Gastrocnemius medialis (tissue), 4 donors: Measurements from ENCODE around the gene LAMB3. TPM values are rescaled to one million over a fixed set of nuclear protein-coding genes. Genes with fewer than 3 reads are reported as not detected.

ENCODE experiments used
- ATAC-seq, 2 donors: fragments of 150-250 bp; one replicate each; pipeline ENCODE4 v1.9.1; 2016
- DNase-seq, 2 donors: peaks; one replicate each; pipeline ENCODE4 v3.0.0-alpha.2; 2019
- H3K27ac ChIP-seq, 4 donors: fragments of 200-600 bp; sonication (generic); 1 replicate in 1 of 4; 2 replicates in 3 of 4; pipeline ENCODE4 v1.5.1; 2016 to 2018; ENCODE audit warnings: mild to moderate bottlenecking in 2 of 4, moderate library complexity in 1 of 4
- H3K27me3 ChIP-seq, 3 donors: fragments of 200-600 bp; sonication (generic) in 2 of 3; 1 replicate in 1 of 3; 2 replicates in 2 of 3; pipeline versions ENCODE4 v1.5.1 to v1.6.0; 2016 to 2019; ENCODE audit warnings: mild to moderate bottlenecking in 1 of 3, moderate library complexity in 1 of 3
- H3K36me3 ChIP-seq, 2 donors: fragments of 200-600 bp; sonication (generic) in 1 of 2; one replicate each; pipeline ENCODE4 v1.5.1; 2017 to 2018
- H3K4me1 ChIP-seq, 2 donors: fragments of 200-600 bp; sonication (generic) in 1 of 2; one replicate each; pipeline ENCODE4 v1.5.1; 2016 to 2017; ENCODE audit warnings: mild to moderate bottlenecking in 2 of 2
- H3K4me3 ChIP-seq, 4 donors: fragments of 200-600 bp; sonication (generic) in 3 of 4; 1 replicate in 1 of 4; 2 replicates in 3 of 4; pipeline ENCODE4 v1.5.1; 2016 to 2019; ENCODE audit warnings: mild to moderate bottlenecking in 2 of 4
- H3K9me3 ChIP-seq, 3 donors: fragments of 200-600 bp; sonication (generic) in 2 of 3; 1 replicate in 1 of 3; 2 replicates in 2 of 3; pipeline ENCODE4 v1.5.1; 2016 to 2019
- POLR2A ChIP-seq, 2 donors: fragments of 450-650 bp; IDR thresholded peaks; one replicate each; pipeline ENCODE4 v1.6.1; 2017; ENCODE audit warnings: antibody characterized with exemption in 2 of 2, mild to moderate bottlenecking in 2 of 2, moderate library complexity in 2 of 2
- in situ Hi-C, 4 donors: fragments of 200-750 bp; cut with MboI; loops; one replicate each; pipeline versions ENCODE4 v1.15.0 to v1.8.0; 2017; ENCODE audit warnings: low sequenced_read_pairs in 4 of 4
- intact Hi-C: fragments of 100-400 bp; cut with DNase I; formaldehyde crosslinking; loops from one replicate; pipeline ENCODE4 v1.15.1; 2023; ENCODE audit warnings: low total_unique reads
- total RNA-seq, 4 donors: library from RNA; depleted of rRNA; stranded (reverse); fragments of >200 nt; gene quantifications; one replicate each; pipeline versions ENCODE4 v1.1.0 to v1.2.3, GENCODE V29; 2016
- TF ChIP-seq, protein P1 (sequence below), 5 experiments: fragments of 450-650 bp in 3 of 5; fragments of 200-600 bp in 2 of 5; sonication (generic) in 2 of 5; IDR thresholded peaks in 4 of 5; conservative IDR thresholded peaks in 1 of 5; 1 replicate in 4 of 5; 2 replicates in 1 of 5; pipeline ENCODE4 v1.5.1; 2016 to 2019; ENCODE audit warnings: antibody characterized with exemption in 5 of 5, mild to moderate bottlenecking in 3 of 5, moderate library complexity in 3 of 5

The LAMB3 gene
- total RNA-seq, 4 donors from 2014 or later, result 0.61 to 1.9 (median 0.72) TPM

DNA sequence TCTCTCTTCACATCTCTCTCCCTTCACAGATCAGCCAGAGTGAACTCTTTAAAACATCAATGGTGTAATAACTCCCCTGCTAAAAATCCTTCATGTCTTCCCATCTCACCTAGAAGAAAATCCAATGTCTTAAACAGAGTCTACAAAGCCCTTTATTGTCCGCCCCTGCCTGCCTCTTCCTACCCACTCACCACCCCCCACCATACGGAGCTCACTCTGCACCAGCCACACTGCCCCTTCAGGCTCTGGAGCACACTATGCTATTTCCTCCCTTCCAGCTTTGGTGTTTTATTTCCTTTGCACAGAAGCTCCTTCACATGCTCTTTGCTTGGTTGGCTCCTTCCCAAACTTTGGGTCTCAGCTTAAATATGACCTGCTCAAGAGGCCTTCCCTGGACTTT is 58.5 kb downstream of the LAMB3 start:
- ATAC-seq (no peak), DNase-seq (no peak)
- H3K27me3 ChIP-seq, result no peaks in the 10 kb centered on the region
- no peak for TF ChIP-seq POLR2A (IDR thresholded peaks at IDR 0.05)
- in situ Hi-C loops (no loop called here), intact Hi-C loops (no loop called here)
- no peak overlapping the region for H3K4me3 ChIP-seq
- no peaks in the 10 kb centered on the region for H3K9me3 ChIP-seq
- no peak overlapping the region for H3K27ac ChIP-seq
- no peaks in the 10 kb centered on the region for H3K4me1 ChIP-seq
- H3K36me3 ChIP-seq, result no peaks in the 10 kb centered on the region

DNA sequence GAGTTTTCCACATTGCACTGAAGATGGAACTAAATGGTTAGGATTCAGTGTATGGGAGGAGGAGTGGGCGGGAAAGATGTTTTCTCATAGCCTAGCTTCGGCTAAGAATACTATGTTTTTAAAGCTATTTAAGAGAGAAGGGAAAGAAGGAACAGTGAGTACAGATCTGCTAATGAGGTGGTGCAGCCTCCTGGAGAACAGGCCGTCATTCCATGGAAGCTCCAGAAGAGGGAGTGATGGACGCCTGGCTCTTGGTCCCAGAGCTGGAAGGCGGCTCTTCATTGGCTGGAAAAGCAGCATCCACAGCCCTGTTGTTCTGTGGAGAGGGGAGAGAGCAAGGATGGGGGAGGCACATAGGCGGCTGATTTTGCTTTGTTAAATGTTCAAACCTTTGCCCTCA is 61.8 kb downstream of the LAMB3 start:
- no peaks in the 10 kb centered on the region for H3K36me3 ChIP-seq
- H3K4me3 ChIP-seq, result no peak overlapping the region
- H3K9me3 ChIP-seq, result no peaks in the 10 kb centered on the region
- in situ Hi-C loops, result no loop called here
- DNase-seq, result no peak
- no peak for ATAC-seq
- no peaks in the 10 kb centered on the region for H3K27me3 ChIP-seq
- intact Hi-C loops, result no loop called here
- TF ChIP-seq POLR2A (IDR thresholded peaks at IDR 0.05), result no peak
- TF ChIP-seq, protein P1, sequence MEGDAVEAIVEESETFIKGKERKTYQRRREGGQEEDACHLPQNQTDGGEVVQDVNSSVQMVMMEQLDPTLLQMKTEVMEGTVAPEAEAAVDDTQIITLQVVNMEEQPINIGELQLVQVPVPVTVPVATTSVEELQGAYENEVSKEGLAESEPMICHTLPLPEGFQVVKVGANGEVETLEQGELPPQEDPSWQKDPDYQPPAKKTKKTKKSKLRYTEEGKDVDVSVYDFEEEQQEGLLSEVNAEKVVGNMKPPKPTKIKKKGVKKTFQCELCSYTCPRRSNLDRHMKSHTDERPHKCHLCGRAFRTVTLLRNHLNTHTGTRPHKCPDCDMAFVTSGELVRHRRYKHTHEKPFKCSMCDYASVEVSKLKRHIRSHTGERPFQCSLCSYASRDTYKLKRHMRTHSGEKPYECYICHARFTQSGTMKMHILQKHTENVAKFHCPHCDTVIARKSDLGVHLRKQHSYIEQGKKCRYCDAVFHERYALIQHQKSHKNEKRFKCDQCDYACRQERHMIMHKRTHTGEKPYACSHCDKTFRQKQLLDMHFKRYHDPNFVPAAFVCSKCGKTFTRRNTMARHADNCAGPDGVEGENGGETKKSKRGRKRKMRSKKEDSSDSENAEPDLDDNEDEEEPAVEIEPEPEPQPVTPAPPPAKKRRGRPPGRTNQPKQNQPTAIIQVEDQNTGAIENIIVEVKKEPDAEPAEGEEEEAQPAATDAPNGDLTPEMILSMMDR (IDR thresholded peaks at IDR 0.05 in 4 of 5, conservative IDR thresholded peaks at IDR 0.05 in 1 of 5), result peak in 1 of 5 experiments; percentile 31
- peaks cover 0 to 5% of the 10 kb centered on the region in 2 donors for H3K4me1 ChIP-seq
- no peak overlapping the region for H3K27ac ChIP-seq

DNA sequence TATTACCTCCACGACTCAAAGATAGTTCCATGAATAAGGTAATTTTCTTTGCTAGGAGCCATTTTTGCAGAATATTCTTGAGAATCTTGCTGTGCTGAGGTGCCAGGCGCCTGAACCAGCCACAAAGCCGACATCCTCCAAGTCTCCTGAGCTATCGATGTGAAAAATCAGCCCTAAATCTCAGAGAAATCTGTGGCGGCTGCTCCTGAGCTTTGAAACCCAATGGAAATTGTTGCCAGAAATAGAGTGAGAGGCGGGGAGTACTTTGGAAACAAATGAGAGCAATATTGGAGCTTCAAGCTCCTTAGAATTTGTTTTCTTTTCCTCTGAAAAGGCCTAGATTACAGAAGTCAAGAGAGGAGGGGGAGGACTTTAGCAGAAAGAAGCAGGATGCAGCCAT is 62.4 kb downstream of the LAMB3 start:
- ATAC-seq, result no peak
- H3K9me3 ChIP-seq, result no peaks in the 10 kb centered on the region
- no peaks in the 10 kb centered on the region for H3K36me3 ChIP-seq
- intact Hi-C loops (no loop called here), in situ Hi-C loops (no loop called here)
- peaks cover 0 to 6% of the 10 kb centered on the region in 2 donors for H3K4me1 ChIP-seq
- no peaks in the 10 kb centered on the region for H3K27me3 ChIP-seq
- no peak overlapping the region for H3K4me3 ChIP-seq
- H3K27ac ChIP-seq, result no peak overlapping the region
- no peak for DNase-seq
- no peak for TF ChIP-seq POLR2A (IDR thresholded peaks at IDR 0.05)
- TF ChIP-seq, protein P1 (IDR thresholded peaks at IDR 0.05 in 4 of 5, conservative IDR thresholded peaks at IDR 0.05 in 1 of 5), result no peak

DNA sequence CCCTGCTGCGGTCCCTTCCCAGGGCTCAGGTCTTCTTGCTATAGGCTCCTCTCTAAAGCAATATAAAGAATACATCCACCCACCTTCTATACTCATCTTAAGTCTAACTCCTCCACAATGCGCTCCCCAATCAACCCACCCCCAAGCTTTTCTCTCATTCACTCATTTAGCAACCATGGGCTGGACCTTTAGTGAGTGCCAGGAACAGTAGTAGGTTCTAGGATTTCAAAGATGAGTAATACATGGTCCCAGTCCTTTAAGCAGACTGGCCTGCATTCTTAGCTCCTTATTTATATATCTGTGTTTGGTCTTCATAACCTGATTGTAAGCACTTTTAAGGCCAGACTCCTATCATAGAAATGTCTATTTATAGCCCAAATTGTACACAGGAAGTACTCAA is 62.8 kb downstream of the LAMB3 start:
- ATAC-seq (peak; percentile 50 to 57), DNase-seq (no peak)
- TF ChIP-seq, protein P1 (IDR thresholded peaks at IDR 0.05 in 4 of 5, conservative IDR thresholded peaks at IDR 0.05 in 1 of 5), result no peak
- no peak for TF ChIP-seq POLR2A (IDR thresholded peaks at IDR 0.05)
- Histone ChIP-seq H3K27ac (no peak overlapping the region), H3K9me3 (no peaks in the 10 kb centered on the region), H3K4me3 (no peak overlapping the region), H3K27me3 (no peaks in the 10 kb centered on the region), H3K36me3 (no peaks in the 10 kb centered on the region), H3K4me1 (peaks cover 0 to 6% of the 10 kb centered on the region in 2 donors)
- in situ Hi-C loops, result no loop called here
- intact Hi-C loops, result no loop called here

DNA sequence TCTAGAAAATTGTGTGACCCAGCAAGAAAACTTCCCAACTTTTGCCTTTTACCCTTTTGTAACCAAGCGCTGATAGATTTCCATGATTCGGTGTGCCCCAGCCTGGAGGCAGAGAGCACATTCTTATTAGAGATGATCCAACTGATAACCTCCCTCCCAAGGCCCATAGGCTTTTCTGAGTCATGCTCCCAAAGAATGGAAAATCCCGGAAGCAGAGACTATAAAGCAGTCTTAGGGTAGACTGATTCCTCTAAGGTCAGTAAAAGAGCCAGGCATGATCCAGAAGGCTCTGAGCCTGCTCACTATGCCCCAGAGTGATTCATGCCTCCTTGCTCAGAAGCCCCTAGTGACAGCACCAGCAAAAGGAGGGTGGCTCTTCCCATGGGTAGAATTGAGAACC is 64.4 kb downstream of the LAMB3 start:
- intact Hi-C loops, result no loop called here
- H3K9me3 ChIP-seq, result no peaks in the 10 kb centered on the region
- ATAC-seq, result no peak
- peaks cover 0 to 6% of the 10 kb centered on the region in 2 donors for H3K4me1 ChIP-seq
- TF ChIP-seq, protein P1 (IDR thresholded peaks at IDR 0.05 in 4 of 5, conservative IDR thresholded peaks at IDR 0.05 in 1 of 5), result no peak
- no peak for TF ChIP-seq POLR2A (IDR thresholded peaks at IDR 0.05)
- H3K27ac ChIP-seq, result no peak overlapping the region
- DNase-seq, result no peak
- no peak overlapping the region for H3K4me3 ChIP-seq
- no peaks in the 10 kb centered on the region for H3K27me3 ChIP-seq
- in situ Hi-C loops, result no loop called here
- H3K36me3 ChIP-seq, result no peaks in the 10 kb centered on the region
